WTC11 (cell line): ENCODE data around the gene TBC1D19.

Experiments used
- ATF1 ChIP-seq: sonication (generic); formaldehyde crosslinking; IDR thresholded peaks from 2 replicates; pipeline ENCODE4 v1.8.1; 2023; ENCODE audit warnings: mild to moderate bottlenecking, moderate library complexity, missing genetic modification reagents
- RELA ChIP-seq: sonication (generic); formaldehyde crosslinking; IDR thresholded peaks from 2 replicates; pipeline ENCODE4 v1.8.1; 2022; ENCODE audit warnings: missing genetic modification reagents, mild to moderate bottlenecking, borderline replicate concordance

DNA sequence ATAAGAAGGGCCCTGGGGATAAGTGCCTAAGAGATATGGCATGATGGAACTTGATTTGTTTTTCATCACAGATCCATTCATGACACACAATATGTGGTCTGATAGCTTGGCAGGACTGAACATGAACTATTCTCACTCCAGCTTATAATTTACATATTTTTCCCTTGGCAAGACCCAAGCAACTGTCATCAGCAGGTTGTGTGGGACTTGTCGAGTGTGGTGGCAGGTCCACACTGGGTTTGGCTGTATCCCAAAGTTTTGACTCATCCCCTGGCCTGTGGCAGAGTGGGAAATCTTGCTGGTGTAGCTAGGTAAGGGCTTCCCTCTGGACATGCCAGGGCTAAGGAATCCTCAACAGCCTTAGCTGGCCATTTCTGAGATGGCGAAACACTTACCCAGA, 195.8 kb downstream of the TBC1D19 start:
- TF ChIP-seq RELA (CRISPR knock-in tag): no peak
- no peak for TF ChIP-seq ATF1 (CRISPR knock-in tag)
